ENCODE measurements around the gene CELA3B.
"Not testable (repeated sequence)": the region's sequence is repeated elsewhere in the genome, so short reads cannot be mapped to it uniquely, and the experiment has no call there.

CELA3B gene

DNA sequence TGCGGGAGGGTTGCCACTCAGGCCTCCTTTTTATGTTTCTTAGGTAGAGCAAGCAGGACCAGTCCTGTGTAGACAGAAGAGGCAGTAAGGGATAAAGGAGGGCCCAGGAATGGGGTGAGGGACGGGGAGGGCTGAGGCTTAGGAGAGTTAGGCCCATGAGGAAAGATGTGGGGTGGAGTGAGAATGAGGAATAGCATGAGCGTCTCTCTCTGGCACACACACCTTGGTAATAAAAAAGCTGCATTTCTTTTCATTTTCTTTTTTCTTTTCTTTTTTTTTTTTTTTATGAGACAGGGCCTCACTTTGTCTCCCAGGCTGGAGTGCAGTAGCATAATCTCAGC, 32.1 kb upstream of the CELA3B start:
- no peak for DNase-seq

DNA sequence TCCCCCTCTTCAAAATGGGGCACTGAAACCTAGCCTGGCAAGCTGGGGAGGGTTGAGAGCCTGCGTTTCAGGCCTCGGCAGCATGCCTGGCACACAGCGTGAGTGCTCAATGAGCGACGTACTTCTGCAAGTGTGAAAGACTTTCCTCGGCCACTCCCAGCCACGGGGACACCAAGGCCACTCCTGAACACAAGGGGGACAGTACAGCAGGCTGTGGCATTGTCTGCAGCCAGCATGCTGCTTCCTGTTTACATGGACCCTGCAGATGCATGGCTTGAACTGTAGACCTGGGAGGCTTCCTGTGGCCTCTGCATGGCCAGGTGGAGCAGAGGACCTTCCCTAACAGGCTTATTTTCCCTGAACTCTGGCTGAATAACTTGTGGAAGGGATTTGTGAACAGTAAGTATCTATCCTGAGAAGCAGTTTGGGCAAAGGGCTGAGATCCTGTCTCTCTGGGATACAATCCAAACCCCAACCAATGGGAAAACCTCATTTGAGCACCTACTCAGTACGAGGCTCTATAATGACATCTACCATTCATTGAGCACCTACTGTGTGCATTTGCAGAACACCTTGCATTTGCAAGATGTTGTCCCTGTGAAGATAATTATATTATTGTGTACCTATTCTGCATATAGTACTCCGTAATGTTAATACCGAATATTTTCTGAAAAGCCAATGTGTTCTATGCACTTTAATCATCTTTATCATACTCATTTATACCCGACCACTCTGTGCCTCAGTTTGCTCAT, 29.8 kb upstream of the CELA3B start:
- DNase-seq, result no peak

DNA sequence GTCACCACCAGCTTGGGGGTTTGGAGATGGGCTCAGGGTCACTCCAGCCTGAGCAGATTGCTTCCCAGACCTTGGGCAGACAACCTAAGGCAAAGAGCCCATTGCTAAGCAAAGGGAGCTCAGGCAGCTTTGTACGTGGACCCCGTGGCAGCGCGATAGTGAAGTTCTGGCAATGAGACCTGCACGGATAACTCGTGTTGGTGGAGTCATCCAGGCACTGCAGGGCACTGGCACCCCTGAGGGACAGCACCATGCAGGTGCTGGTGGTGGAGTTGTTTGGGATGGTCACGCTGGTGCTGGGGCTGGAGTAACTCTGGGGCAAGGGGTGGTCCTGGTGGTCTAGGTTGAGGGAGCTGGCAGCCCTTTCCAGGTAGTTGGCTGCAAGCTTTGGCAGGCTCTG, 26.1 kb upstream of the CELA3B start:
- DNase-seq, result no peak

DNA sequence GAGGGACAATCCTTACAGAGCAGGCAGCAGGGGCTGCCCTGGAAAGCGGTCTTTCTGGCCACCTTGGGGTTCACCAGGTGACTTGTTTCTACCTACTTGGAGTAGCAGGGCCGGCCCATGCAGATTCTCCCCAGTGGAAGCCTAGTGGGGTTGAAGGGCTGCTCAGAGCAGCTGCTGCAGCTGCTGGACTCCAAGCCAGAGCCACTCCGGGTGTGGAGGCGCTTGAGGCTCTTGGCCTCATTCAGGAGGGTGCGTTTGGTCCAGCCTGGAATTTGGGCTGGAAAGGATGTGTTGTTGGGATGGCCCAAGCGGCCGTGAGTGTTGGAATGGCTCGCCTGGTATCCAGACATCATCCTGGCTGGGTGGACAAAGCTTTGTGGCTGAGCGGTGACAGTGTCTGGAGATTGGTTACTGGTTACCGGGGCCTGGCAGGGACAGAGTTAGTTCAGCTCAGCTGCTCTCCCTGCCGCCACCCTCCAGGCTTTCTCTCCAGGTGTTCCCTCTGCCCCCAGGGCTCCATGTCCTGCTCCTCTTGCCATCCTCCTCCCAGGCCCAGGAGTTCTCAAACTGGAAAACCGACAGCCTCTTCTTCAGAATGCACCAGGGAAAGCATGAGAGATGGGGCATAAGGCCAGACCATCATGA, 25.5 kb upstream of the CELA3B start:
- DNase-seq, result no peak

DNA sequence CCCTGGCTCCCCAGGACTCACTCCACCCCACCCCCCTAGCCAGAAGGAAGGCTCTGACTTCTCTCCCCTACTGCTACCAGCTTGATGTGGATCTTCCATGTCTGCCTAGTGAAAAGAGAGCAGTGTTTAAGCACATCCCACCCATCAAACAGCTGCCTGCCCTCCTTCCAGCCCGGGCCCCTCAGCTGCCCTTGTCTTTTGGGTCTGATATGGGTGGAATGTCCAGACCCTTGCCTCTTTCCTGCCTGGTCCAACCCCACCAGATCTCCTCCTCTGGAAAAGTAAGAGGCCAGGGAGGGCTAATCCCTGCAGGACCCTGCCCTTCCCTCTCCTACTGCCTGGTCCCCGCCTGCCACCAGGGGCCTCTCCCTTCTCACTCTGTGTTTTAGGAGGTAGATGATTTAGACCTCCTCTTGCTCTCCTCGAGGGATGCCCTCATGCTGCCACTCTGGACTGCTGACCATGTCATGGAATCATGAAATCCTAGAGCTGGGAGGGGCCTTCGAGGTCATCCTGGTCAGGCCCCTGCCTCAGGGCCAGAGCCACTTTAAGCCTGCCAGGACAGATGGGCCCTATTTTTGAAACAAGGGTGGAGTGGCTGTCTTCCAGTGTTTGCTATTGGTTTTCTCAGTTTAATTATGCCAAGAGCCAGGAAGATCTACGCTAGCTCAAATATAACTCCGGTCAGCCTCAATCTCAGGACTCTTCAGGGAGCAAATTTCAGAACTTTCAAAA, 23.9 kb upstream of the CELA3B start:
- DNase-seq, result no peak

DNA sequence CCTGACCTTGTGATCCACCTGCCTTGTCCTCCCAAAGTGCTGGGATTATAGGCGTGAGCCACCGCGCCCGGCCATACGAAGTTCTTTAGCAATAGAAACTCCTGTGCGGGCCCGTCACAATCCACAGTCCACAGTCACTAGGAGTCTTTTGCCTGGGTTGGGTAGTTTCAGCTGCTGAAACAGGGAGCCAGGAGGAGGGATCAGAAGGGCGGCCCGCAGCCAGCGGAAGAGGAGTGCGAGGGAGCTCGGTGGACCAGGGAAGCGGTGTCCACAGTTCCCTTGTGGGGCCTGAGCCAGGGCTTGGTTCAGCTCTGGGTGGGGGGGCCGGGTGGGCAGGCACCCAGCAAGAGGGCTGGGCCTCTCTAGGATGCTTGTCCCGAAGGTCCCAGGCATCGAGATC, 21.8 kb upstream of the CELA3B start:
- DNase-seq, result no peak

DNA sequence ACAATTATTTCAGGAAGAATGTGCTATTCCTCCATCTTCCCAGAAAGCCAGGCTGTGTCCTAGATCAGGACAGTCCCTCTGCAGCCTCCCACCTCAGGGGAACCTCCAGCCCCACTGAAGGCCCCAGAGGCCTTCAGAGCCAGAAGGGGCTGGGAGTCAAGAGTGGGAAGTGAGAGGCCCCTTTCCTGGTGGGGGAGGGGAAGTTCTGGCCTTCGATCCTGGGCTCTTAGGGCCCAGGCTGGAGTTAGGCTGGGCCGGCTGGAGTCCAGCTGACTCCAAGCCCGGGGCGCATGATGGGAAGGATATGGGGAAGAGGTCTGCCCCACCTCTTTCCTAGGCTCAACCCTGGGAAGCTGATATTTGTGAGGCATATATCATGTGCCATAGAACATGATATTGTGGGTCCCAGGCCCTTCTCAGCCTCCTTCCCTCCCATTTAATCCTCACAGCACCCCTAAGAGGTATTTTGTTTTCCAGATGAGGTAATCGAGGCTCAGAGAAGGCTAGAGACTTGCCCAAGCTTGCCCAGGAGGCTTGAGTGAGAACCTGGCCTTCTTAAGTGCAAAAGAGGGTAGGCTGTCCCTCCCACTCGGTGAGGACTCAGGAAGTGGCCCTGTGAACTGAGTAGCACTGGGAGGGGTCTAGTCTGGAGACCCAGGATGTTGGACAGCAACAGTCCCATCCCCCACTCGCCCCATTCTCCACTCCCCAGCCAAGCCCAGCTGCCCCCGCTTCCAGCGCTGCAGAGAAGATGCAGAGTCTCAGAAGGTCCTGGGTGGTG, 21.1 kb upstream of the CELA3B start:
- DNase-seq, result no peak

DNA sequence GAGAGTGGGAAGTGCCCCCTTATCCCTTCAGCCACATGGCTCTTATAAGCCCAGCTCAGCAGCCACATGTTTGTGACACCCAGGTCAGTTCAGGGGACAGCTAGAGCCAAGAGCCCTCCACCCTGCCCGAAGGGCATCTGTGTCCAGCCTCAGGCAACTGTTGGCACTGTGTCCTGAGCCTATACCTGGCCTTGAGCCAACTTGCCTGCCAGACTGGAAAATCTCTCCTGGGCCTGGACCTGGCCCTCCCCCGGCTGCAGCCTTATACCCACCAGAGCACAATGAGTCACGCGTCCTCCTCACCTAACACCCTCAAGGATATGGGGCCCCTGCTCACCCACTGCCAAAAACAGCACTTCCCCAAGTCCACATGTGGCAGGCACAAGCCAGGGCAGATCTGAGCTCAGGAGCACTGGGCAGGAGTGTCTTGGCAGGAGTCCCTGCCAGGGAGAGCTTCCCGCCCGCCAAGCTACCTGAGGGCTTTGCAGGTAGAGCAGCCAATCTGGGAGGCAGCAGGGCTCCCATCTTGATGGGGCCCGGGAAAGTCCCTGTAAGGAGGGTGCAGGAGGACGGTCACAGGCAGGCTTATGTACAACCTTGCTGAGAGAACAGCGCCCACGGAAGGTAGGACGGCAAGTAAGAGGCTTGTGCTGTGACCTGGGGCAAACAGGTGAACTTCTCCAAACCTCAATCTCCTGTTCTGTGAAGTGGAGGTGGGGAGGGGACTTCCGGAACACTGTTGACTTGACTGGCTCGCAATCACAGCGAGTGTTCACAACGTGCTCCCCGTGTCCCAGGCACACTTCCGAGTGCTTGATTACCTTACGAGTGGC, 19.9 kb upstream of the CELA3B start:
- no peak for DNase-seq

DNA sequence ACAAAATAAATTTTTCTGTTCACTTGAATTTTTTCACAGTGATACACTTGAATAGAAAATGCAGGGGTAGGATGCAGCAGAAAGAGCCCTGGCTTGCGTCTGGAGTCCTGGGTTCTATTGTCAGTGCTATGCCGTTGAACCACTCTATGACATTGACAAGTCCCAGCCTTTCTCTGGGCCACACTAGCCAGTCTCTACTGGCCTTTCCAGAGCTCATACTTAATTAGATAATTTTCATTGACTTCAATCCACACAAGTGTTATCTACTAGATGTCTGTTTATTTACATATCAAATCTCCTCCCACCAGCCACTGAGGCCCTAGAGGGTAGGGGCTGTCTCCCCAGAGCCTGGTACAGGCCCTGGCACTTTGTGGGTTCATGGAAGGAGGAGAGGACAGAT, 15.5 kb upstream of the CELA3B start:
- DNase-seq, result no peak

DNA sequence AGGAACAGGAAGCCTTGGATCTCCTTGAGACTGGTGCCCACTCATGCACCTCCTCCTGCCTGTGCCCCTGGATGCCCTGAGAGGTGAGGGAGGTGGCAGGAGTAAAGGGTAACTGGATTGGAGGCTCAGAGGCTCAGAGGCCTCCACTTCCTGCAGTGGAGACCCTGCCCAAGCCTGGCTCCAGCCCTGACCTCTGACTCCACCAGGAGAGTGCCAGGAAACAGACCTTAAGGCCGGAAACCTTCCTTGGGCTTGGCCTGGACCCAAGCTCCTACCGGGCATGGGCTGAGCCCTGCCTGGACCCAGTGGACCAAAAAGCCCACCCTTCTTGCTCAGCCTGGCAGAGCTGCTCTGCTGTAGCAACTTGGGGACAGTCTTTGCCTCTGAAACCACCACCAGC, 15.0 kb upstream of the CELA3B start:
- no peak for DNase-seq

DNA sequence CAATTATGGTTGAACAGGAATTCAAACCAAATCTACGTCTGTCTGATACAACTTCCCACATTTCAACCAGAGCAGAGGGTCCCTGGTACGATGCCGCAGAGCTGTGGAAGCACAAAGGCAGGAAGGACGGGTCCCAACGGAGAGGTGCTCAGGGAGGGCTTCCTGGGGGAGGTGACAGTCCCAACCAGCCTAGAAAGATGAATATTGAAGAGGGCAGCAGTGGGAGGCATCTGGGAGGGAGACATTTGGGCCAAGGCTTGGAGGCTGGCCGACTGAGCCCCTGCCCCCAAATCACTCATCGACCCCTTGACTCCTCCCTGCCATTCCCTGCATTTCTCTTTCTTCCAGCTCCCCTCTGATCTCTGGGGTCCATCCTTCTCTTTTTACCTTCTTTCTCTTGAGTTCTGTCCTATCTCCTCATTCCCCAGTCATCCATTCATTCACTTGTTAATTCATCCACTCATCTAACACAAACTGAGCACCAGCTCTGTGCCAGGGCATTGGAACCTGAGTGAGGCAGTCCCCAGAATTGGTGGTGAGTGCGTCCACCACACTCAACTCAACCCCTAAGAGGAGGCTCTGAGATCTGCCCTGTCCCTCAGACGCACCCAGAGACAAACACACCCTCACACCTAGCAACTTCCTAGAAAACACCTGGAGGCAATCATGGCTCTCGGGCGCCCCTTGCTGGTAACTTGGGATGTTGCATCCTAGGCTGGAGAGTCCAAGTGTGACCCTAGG, 13.2 kb upstream of the CELA3B start:
- DNase-seq, result peak; percentile 67

DNA sequence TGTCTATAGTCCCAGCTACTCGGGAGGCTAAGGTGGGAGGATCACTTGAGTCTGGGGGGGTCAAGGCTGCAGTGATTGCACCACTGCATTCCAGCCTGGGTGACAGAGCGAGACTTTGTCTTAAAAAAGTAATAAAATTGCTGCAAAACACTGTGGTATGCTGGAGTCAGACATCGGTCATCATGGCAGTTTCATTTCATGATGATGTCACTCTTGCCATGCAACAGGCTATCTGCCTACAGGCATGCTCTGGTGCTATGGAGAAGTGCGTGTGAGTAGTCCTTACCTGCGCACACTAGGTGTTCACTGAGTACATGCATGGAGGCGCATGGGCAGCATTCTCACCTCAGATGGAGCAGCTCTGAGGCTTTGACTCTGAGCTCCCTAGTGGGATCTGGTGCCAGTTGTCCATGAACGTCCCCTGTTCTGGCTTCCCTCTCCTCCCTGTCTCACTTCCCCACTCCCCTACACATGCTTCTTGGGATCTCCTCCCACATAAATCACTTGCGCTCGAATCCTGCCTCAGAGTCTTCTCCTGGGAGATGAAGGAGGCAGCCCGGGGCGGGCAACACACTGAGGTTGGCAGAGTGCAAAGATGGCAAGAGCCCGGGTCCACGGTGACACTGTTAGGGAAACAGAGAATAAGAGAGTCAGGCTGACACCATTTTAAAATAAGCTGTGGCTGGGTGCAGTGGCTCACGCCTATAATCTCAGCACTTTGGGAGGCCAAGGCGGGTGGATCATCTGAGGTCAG, 10.4 kb upstream of the CELA3B start:
- no peak for DNase-seq

DNA sequence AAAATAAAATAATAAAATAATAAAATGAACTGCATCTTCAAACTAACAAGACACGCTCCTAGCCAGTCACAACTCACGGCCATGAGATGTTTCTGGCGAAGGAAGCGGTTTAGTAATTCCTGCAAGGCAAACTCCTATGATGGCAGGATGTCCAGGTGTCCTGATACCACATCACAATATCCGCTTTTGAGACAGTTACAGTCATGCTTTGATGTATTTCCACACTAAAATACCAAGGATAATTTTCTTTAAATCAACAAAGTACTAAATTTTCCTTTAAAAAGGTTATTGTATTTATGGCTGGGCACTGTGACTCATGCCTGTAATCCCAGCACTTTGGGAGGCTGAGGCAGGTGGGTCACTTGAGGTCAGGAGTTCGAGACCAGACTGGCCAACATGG, 9.6 kb upstream of the CELA3B start:
- DNase-seq, result not testable (repeated sequence)

DNA sequence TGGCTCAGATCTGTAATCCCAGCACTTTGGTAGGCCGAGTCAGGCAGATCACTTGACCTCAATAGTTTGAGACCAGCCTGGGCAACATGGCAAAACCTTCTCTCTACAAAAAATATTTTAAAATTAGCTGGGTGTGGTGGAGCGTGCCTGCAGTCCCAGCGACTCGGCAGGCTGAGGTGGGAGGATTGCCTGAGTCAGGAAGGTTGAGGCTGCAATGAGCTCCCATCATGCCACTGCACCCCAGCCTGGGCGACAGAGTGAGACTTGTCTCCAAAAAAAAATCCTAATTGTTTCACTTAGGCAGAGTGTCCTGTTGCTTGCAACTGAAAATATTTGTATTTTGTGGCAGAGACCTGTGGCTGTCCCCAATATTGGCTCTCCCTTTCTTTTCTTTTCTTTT, 7.8 kb upstream of the CELA3B start:
- DNase-seq, result not testable (repeated sequence)

DNA sequence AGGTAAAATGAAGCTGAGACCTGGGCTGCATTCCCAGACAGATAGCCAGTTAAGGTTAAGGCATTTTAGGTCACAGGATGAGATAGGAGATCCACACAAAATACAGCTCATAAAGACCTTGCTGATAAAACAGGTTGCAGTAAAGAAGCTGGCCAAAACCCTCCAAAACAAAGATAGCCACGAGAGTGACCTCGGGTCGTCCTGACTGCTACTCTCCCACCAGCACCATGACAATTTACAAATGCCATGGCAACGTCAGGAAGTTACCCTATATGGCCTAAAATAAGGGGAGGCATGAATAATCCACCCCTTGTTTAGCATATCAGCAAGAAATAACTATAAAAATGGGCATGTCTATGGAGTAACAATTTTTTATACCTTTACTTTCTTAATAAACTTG, 6.3 kb upstream of the CELA3B start:
- not testable (repeated sequence) for DNase-seq

DNA sequence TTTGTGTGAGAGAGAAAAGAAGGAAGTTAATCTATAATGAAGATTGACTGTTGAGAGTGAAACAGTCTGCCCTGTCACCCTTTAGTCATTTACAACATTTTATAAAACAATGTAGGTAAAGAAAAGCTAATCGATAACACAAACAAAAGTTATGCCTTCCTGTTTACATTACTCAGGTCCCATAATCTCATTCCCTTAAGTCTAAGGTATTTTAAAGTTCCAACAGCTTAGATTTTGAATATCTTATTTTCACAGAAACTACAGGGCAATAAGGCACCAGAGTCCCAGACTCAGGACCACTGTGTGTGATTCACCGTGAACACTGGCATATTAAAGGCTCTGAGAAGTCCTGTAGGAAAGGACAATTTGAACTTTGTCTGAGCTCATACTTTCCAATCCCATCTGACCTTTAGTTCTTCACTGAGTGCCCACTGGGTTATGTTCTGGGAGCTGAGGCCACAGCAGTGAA, 3.8 kb upstream of the CELA3B start:
- not testable (repeated sequence) for DNase-seq

DNA sequence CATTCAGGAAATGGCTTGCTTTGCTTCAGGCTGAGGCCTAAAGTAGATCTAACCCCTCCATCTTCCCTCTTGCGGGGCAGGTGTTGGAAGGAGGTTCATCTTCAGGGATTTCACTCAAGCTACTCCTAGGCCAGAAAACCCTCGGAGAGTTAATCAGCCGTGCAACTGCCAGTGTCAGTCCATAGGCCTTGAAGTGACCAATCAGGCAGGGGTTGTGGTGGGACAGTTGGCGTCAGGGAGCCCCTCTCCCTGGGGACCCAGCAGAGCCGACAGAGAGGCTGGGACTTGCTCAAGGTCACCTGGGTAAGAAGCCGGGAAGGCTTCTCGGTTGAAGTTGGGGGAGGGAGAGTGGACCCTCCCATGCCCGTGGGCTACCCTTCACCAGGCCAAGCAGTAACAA, 2.9 kb upstream of the CELA3B start:
- DNase-seq, result not testable (repeated sequence)

DNA sequence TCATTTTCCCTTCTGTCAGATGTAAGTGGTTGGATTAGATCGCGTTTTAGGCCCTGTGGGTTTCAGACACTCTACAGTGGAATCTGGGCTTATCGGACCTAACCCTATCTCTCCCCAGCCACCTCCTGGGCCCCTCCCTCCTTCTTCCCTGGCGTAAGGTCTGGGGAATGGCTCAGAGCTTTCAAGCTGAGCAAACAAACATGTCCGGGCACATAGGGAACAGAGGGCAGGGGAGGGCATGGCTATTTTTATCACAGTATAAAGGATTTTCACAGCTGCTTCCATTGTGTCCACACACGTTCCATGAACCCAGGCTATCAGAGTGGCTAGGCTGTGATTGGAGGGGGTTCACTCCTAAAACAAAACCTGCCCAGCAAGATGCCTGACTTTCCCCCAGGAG, 2.1 kb upstream of the CELA3B start:
- DNase-seq, result not testable (repeated sequence)

DNA sequence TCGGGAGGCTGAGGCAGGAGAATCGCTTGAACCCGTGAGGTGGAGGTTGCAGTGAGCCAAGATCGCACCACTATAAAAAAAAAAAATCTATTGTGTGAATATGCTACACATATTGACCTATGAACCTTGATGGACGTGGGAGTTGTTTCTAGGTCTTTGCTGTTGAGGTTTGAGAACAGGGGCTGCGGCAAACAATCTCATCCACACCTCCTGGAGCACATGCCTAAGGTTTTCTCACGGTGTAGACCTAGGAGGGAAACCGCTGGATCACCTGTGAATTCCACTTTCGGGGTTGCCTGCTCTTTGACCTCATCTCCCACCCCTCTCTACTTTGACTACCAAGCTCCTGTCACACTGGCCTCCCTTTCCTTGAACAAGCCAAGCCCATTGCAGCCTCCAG, 1.5 kb upstream of the CELA3B start:
- DNase-seq, result not testable (repeated sequence)

DNA sequence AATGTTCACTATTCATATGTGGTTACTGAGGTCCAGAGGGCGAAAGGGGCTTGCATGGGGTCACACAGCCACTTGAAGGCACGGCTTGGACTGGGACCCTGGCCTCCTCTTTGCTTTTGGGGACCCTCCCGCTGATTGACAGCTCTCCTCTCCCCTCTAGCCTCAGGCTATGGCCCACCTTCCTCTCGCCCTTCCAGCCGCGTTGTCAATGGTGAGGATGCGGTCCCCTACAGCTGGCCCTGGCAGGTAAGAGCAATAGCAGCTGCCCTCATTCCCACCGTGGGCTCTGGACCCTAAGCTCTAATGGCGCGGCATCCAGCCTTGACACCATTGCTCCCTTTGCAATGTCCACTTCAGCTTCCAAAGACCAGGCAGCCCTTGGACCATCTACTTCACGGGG, 1.4 kb downstream of the CELA3B start:
- not testable (repeated sequence) for DNase-seq
